ENCODE measurements around the gene MAD1L1.

Gene MAD1L1

DNA sequence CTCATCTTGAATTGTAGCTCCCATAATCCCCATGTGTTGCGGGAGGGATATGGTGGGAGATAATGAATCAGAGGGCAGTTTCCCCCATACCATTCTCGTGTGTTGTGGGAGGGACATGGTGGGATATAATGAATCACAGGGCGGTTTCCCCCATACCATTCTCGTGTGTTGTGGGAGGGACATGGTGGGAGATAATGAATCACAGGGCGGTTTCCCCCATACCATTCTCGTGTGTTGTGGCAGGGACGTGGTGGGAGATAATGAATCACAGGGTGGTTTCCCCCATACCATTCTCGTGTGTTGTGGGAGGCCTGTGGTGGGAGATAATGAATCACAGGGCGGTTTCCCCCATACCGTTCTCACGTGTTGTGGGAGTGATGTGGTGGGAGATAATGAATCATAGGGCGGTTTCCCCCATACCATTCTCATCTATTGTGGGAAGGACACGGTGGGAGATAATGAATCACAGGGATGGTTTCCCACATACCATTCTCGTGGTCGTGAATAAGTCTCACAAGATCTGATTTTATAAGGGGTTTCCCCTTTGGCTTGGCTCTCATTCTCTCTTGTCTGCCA, 271.0 kb downstream of the MAD1L1 start:
- DNase-seq: no peak

GRCh38 chr7:1959305-1959704, 273.4 kb downstream of the MAD1L1 start:
- no peak for DNase-seq

GRCh38 chr7:1957471-1958225, 275.1 kb downstream of the MAD1L1 start:
- no peak for DNase-seq

GRCh38 chr7:1956611-1957470, 275.9 kb downstream of the MAD1L1 start:
- DNase-seq: no peak

DNA sequence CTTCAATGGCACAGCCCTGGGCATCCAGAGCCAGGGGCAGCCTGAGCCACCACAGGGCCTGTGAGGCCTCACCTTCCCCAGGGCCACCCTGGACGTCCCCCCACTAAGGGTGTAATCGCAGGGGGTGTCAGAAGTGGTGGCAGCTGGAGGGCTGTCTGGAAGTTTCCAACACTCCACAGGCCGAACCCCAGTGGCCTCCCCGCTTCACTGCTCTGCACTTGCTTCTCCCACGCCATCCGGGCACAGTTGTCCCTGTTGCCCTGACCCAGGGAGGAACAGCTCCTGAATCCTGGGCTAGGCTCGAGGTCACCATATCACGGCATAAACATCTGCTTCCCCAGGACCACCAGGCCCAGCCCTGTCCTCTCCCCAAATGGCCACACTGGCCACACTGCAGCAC, 276.6 kb downstream of the MAD1L1 start:
- DNase-seq: no peak

- DNase-seq: no peak
Observed at GRCh38 chr7:1954366-1955004, 278.3 kb downstream of the MAD1L1 start.

- DNase-seq: no peak
Observed at GRCh38 chr7:1953199-1954190, 279.2 kb downstream of the MAD1L1 start.

DNA sequence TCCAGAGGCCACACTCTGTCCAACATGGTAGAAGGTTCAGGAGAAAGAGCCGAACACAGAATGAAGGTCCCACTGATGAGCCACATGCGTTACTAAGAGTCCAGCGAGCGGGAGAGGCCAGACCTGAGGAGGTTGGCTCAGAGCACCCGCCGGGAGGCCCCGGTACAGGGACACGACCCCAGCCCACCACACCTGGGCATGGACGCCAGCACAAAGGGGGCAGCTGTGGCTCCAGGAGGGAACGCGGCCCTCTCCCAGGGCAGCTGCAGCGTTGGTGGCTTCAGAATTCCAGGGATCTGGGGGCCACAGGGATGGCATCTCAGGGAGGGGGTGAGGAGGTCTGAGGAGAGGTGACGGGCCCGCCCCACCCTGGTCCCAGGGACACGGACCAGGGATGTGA, 280.0 kb downstream of the MAD1L1 start:
- DNase-seq: no peak

GRCh38 chr7:1952169-1952760, 280.5 kb downstream of the MAD1L1 start:
- DNase-seq: no peak

DNA sequence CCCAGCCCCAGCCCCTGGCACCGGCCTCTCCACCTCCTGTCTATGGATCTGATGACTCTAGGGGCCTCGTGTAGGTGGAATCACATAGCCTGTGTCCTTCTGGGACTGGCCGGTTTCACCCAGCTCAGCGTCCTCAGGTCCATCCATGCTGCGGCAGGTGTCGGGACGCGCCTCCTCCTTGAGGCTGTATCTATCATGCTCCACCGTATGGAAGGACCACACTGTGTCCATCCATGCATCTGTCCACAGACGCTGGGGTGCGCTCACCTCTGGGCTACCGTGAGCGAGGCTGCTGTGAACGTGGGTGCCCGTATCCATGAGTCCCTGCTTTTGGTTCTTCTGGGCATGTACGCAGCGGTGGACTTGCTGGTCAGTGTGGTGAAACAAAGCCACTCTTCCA, 281.1 kb downstream of the MAD1L1 start:
- DNase-seq: no peak

DNA sequence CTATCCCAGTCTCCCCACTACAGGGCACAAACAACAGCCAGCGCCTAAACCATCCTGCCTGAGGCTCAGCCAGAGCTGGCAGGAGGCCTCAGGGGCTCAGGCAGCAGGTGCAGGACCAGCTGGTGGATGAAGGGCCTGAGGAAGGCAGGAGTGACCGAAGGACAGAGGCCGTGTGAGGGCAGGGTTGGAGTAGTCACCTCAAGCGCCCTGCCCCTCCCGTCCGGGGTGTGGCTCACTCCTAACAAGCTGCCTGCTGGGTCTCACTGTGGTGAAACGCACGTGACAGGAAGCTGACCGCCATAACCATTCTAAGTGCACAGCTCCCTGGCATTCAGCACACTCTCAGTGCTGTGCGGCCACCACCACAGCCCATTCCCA, 281.6 kb downstream of the MAD1L1 start:
- no peak for DNase-seq

- DNase-seq: no peak
Observed at GRCh38 chr7:1950452-1951158, 282.1 kb downstream of the MAD1L1 start.

DNA sequence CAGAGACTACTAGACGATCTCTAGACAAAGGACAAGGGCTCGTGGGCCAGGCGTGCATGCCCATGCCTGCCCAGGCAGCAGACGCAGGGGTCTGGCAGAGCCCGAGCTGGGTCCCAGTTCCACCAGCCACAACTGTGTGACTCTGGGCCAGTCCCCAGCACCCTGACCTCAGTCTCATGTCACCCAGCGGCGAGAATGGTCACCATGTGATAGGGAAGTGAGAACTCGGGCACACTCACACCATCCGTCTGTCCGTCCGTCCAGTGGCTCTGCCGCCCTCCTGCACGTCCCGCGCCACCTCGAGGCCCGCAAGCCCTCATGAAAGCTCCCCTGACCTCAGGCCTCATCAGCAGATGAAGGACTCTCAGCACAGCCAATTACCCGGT, 282.7 kb downstream of the MAD1L1 start:
- no peak for DNase-seq

DNA sequence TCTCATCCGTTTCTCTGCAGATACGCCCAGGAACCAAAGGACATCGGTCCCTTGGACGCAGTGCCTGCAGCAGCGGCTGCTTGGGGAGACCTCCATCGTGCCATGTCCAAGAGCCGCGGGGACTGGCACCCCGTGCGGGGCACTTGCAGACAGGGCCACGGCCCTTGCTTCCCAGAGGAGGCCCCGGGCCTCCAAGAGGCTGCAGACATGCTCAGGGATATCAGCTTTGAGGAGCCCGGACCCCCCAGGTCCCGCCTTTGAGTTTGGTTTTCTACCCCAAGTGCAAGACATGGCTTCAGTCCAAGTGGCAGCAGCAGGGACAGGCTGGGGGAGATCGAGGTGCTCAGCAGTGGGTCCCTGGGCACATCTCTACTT, 283.1 kb downstream of the MAD1L1 start:
- DNase-seq: no peak

DNA sequence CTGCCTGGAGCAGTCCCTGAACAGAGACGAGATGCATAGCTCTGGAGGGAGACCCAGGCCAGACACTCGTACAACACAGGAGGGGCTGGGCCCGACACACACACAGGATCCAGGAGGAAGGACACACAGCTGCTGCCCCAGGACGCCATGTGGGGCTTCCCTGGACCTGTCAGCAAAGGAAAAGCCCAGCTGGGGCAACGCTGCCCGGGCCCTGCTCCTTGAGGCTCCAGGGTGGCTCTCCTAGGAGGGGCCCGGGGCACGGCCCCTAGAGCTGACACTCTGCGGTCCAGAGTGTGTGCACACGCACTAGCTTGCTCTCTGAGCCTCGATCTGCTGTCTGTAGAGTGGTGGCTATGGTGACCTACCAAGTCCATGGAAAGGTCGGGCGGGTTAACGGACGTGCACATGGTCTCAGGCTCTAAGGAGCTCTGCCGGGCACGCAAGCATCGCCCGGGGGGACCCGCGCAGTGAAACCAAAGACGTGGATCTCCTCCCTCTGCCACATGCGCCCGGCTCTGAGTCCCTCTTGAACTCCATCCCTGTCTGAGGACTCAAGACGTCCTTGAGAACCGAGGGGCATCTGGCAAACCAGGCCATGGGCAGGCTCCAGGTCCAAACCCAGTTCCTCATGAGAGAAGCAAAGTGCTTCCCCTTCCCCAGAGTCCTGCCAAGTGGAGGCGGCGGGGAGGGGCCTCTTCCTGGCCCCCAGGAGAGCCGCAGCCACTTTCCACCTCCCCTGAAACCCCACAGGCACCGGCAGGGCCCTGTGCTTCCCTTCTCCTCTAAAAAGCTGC, 283.7 kb downstream of the MAD1L1 start:
- DNase-seq: no peak

- no peak for DNase-seq
Observed at GRCh38 chr7:1948301-1948796, 284.4 kb downstream of the MAD1L1 start.

DNA sequence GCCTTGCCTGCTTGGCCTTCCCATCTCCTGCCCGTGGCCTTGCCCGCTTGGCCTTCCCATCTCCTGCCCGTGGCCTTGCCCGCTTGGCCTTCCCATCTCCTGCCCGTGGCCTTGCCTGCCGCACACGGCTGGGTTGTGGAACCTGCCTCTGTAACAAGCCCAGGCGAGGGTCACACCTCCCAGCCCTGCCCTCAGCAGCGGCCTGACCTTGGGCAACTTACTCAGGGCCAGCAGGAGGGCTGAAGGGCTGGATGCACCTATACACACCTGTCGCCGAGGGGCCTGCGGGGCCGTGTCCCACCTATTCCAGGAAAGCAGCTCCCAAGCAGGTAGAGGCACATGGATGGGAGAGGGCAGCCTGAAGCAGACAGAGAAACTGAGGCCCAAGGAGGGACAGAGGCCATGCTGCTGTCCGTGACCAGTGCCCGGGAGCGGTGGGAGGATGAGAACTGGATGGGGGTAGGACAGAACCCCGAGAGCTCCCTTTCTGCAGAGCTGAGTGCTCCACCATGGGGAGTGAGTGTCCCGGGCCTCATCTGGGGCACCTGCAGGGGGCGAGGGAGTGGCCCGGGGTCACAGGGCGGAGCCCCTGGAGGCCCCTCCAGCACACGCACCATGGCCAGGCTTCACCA, 285.0 kb downstream of the MAD1L1 start:
- no peak for DNase-seq

- no peak for DNase-seq
Observed at GRCh38 chr7:1946773-1947450, 285.8 kb downstream of the MAD1L1 start.
